ENCODE measurements around the gene GPD2.

DNA sequence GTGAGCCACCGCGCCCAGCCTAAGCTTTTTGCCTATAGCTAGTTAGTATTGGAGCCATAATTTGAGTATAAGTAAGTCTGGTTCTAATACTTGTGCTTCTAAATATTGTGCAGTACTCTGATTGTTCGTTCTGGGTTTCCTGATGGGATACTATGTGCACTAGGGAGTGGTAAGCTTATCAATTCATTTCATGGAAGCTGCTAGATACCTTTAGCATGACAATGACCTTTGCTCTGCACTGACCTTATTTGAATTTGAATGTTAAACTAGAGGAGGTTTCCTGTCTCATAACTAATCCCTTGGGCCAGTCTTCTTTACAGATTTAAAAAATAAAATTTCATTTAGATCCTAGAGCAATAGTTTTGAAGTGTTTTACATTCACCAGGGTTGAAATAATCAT, 125.1 kb downstream of the GPD2 start:
- TF ChIP-seq, protein P1, sequence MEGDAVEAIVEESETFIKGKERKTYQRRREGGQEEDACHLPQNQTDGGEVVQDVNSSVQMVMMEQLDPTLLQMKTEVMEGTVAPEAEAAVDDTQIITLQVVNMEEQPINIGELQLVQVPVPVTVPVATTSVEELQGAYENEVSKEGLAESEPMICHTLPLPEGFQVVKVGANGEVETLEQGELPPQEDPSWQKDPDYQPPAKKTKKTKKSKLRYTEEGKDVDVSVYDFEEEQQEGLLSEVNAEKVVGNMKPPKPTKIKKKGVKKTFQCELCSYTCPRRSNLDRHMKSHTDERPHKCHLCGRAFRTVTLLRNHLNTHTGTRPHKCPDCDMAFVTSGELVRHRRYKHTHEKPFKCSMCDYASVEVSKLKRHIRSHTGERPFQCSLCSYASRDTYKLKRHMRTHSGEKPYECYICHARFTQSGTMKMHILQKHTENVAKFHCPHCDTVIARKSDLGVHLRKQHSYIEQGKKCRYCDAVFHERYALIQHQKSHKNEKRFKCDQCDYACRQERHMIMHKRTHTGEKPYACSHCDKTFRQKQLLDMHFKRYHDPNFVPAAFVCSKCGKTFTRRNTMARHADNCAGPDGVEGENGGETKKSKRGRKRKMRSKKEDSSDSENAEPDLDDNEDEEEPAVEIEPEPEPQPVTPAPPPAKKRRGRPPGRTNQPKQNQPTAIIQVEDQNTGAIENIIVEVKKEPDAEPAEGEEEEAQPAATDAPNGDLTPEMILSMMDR (IDR thresholded peaks at IDR 0.05), result no peak
- TF ChIP-seq EP300 (IDR thresholded peaks at IDR 0.05), result no peak
